Lower lobe of right lung (tissue), 2 donors: ENCODE results near the gene TNIP3. TPM values are rescaled to one million over a fixed set of nuclear protein-coding genes. Genes with fewer than 3 reads are reported as not detected.

Experiments used
- ATAC-seq, 2 donors: fragments of 200-7000 bp; cut with Tn5 transposase; one replicate each; pipeline ENCODE4 v1.9.1; 2020 to 2022; ENCODE audit warnings: mild to moderate bottlenecking in 2 of 2, moderate library complexity in 2 of 2
- DNase-seq: peaks from one replicate; pipeline ENCODE4 v3.0.0-alpha.2; 2020
- H3K27ac ChIP-seq: fragments of 200-600 bp; one replicate; pipeline ENCODE4 v1.8.0; 2022
- H3K27me3 ChIP-seq: fragments of 200-600 bp; one replicate; pipeline ENCODE4 v1.8.0; 2022; ENCODE audit warnings: low read depth
- H3K36me3 ChIP-seq: fragments of 200-600 bp; one replicate; pipeline ENCODE4 v1.8.0; 2022; ENCODE audit warnings: mild to moderate bottlenecking
- H3K4me1 ChIP-seq: fragments of 200-600 bp; one replicate; pipeline ENCODE4 v1.8.0; 2022
- H3K4me3 ChIP-seq: fragments of 200-600 bp; one replicate; pipeline ENCODE4 v1.8.0; 2022; ENCODE audit warnings: mild to moderate bottlenecking
- H3K9me3 ChIP-seq: fragments of 200-600 bp; one replicate; pipeline ENCODE4 v1.8.0; 2022
- CTCF ChIP-seq: fragments of 200-600 bp; IDR thresholded peaks from one replicate; pipeline ENCODE4 v1.8.0; 2022; ENCODE audit warnings: antibody characterized with exemption, mild to moderate bottlenecking
- intact Hi-C: fragments of 100-400 bp; cut with DNase I; formaldehyde crosslinking; loops from one replicate; pipeline ENCODE4 v1.11.0; 2022
- total RNA-seq: library from RNA; stranded (reverse); fragmentation: NEBNext Ultra II Directional; extraction: Animal tissue kit (Norgen Biotek cat#: 25700); gene quantifications from one replicate; pipeline ENCODE4 v1.2.1, GENCODE V29; 2021
- donor health status: DM: no; HTN: yes; CAD: no; lungs with severe emphysema.

TNIP3 gene
- total RNA-seq, 1 donor from 2014 or later: 0.95 TPM

- Histone ChIP-seq H3K4me1 (peaks cover 8% of the 10 kb centered on the region), H3K9me3 (no peaks in the 10 kb centered on the region), H3K4me3 (no peak overlapping the region), H3K27ac (no peak overlapping the region), H3K27me3 (no peaks in the 10 kb centered on the region), H3K36me3 (no peaks in the 10 kb centered on the region)
- no peak for TF ChIP-seq CTCF
- ATAC-seq: no peak
- intact Hi-C loops: no loop called here
- no peak for DNase-seq
These were observed 69.7 kb downstream of the TNIP3 start for GRCh38 chr4:121094297-121094966.

- Histone ChIP-seq H3K9me3 (no peaks in the 10 kb centered on the region), H3K4me1 (peaks cover 8% of the 10 kb centered on the region), H3K27ac (no peak overlapping the region), H3K4me3 (no peak overlapping the region), H3K27me3 (no peaks in the 10 kb centered on the region), H3K36me3 (no peaks in the 10 kb centered on the region)
- intact Hi-C loops: no loop called here
- TF ChIP-seq CTCF: no peak
- no peak for DNase-seq
- ATAC-seq: no peak
These were observed 70.9 kb downstream of the TNIP3 start for GRCh38 chr4:121093261-121093660.

GRCh38 chr4:121091941-121092340 lies 72.2 kb downstream of the TNIP3 start:
- Histone ChIP-seq H3K36me3 (no peaks in the 10 kb centered on the region), H3K9me3 (no peaks in the 10 kb centered on the region), H3K27ac (no peak overlapping the region), H3K27me3 (no peaks in the 10 kb centered on the region), H3K4me1 (peaks cover 8% of the 10 kb centered on the region), H3K4me3 (no peak overlapping the region)
- TF ChIP-seq CTCF: no peak
- DNase-seq (no peak), ATAC-seq (no peak)
- intact Hi-C loops: no loop called here

- H3K4me1 ChIP-seq: no peaks in the 10 kb centered on the region
- H3K36me3 ChIP-seq: no peaks in the 10 kb centered on the region
- no peaks in the 10 kb centered on the region for H3K9me3 ChIP-seq
- H3K4me3 ChIP-seq: no peak overlapping the region
- DNase-seq (no peak), ATAC-seq (no peak)
- TF ChIP-seq CTCF: no peak
- H3K27ac ChIP-seq: no peak overlapping the region
- intact Hi-C loops: no loop called here
- H3K27me3 ChIP-seq: no peaks in the 10 kb centered on the region
These were observed 75.3 kb downstream of the TNIP3 start for GRCh38 chr4:121088867-121089266.

Other genes starting within 250 kb of the TNIP3 start
- gene PRDM5, start 241.6 kb downstream of the TNIP3 start, total RNA-seq: 14.8 TPM
- 108 TPM for gene NDNF, start 91.8 kb downstream of the TNIP3 start, total RNA-seq
- not detected for gene QRFPR, start 216.7 kb upstream of the TNIP3 start, total RNA-seq